Lung (tissue), 12 donors: ENCODE measurements around the gene HEATR3. TPM values are rescaled to one million over a fixed set of nuclear protein-coding genes. Genes with fewer than 3 reads are reported as not detected.
"Not testable (repeated sequence)": the region's sequence is repeated elsewhere in the genome, so short reads cannot be mapped to it uniquely, and the experiment has no call there.

ENCODE experiments used
- ATAC-seq: fragments of 200-7000 bp; cut with Tn5 transposase; one replicate; pipeline ENCODE4 v1.9.1; 2020; ENCODE audit warnings: moderate number of reproducible peaks; ENCODE audit not compliant: insufficient read depth, low FRiP score
- DNase-seq, 3 donors: peaks; one replicate each; pipeline ENCODE4 v3.0.0-alpha.2; 2013 to 2017
- H3K27ac ChIP-seq, 2 donors: one replicate each; pipeline ENCODE4 v1.5.1; 2013; ENCODE audit warnings: mild to moderate bottlenecking in 2 of 2, moderate library complexity in 2 of 2, control low read depth in 1 of 2, inconsistent platforms in 1 of 2, low read depth in 1 of 2, low read length in 1 of 2
- H3K27me3 ChIP-seq, 3 donors: one replicate each; pipeline ENCODE4 v1.5.1; 2013; ENCODE audit warnings: low read length in 2 of 3; ENCODE audit not compliant: control insufficient read depth in 3 of 3, insufficient read depth in 3 of 3
- H3K36me3 ChIP-seq, 4 donors: one replicate each; pipeline ENCODE4 v1.5.1; 2013; ENCODE audit warnings: low read length in 4 of 4, mild to moderate bottlenecking in 1 of 4, moderate library complexity in 1 of 4; ENCODE audit not compliant: control insufficient read depth in 4 of 4, insufficient read depth in 4 of 4
- H3K4me1 ChIP-seq, 5 donors: one replicate each; pipeline ENCODE4 v1.5.1; 2013; ENCODE audit warnings: low read length in 5 of 5, mild to moderate bottlenecking in 2 of 5, moderate library complexity in 1 of 5; ENCODE audit not compliant: control insufficient read depth in 5 of 5, insufficient read depth in 5 of 5
- H3K4me3 ChIP-seq: one replicate; pipeline ENCODE4 v1.5.1; 2013; ENCODE audit warnings: mild to moderate bottlenecking, control low read depth, moderate library complexity
- H3K9ac ChIP-seq, 2 donors: one replicate each; pipeline ENCODE4 v1.5.1; 2013; ENCODE audit warnings: low read length in 2 of 2, control low read depth in 1 of 2; ENCODE audit not compliant: insufficient read depth in 1 of 2
- H3K9me3 ChIP-seq, 4 donors: one replicate each; pipeline ENCODE4 v1.5.1; 2013; ENCODE audit warnings: low read length in 3 of 4, mild to moderate bottlenecking in 1 of 4, moderate library complexity in 1 of 4; ENCODE audit not compliant: control insufficient read depth in 4 of 4, insufficient read depth in 3 of 4
- WGBS, 2 donors: extraction: QIAGEN DNeasy Blood & Tissue Kit; methylation state at CpG; one replicate each; pipeline ENCODE4 v1.1.7; 2013; 5-methylcytosine and 5-hydroxymethylcytosine counted together
- polyA plus RNA-seq, 2 donors: library from polyadenylated mRNA; stranded (reverse); fragments of 200-250 nt; gene quantifications; one replicate each; pipeline ENCODE4 v1.2.1, GENCODE V29; 2013
- total RNA-seq, 2 donors: library from RNA; depleted of rRNA in 1 of 2; stranded (reverse); fragments of >200 nt in 1 of 2; gene quantifications; one replicate each; pipeline ENCODE4 v1.2.1, GENCODE V29; 2014 to 2021
- TF ChIP-seq, protein P1 (sequence below): IDR thresholded peaks from 2 replicates; pipeline ENCODE4 v1.5.1; 2012; ENCODE audit warnings: mild to moderate bottlenecking; ENCODE audit errors: control extremely low read depth, extremely low read depth
- donor health status: control.
- donor health status: control.
- donor health status: Bipolar disorder and iron deficiency.
- donor health status: healthy.
- donor health status: DM: yes; HTN: yes; CAD: no.

Gene HEATR3
- total and polyA plus RNA-seq, 4 donors: 8.7 to 29.9 (median 14.1) TPM

GRCh38 chr16:50121721-50122445 lies 56.1 kb downstream of the HEATR3 start:
- H3K27me3 ChIP-seq: no peaks in the 10 kb centered on the region
- ATAC-seq (no peak), DNase-seq (no peak)
- no peaks in the 10 kb centered on the region for H3K9me3 ChIP-seq
- no peak overlapping the region for H3K9ac ChIP-seq
- H3K36me3 ChIP-seq: no peaks in the 10 kb centered on the region
- H3K4me3 ChIP-seq: no peak overlapping the region
- H3K4me1 ChIP-seq: no peaks in the 10 kb centered on the region
- TF ChIP-seq, protein P1, sequence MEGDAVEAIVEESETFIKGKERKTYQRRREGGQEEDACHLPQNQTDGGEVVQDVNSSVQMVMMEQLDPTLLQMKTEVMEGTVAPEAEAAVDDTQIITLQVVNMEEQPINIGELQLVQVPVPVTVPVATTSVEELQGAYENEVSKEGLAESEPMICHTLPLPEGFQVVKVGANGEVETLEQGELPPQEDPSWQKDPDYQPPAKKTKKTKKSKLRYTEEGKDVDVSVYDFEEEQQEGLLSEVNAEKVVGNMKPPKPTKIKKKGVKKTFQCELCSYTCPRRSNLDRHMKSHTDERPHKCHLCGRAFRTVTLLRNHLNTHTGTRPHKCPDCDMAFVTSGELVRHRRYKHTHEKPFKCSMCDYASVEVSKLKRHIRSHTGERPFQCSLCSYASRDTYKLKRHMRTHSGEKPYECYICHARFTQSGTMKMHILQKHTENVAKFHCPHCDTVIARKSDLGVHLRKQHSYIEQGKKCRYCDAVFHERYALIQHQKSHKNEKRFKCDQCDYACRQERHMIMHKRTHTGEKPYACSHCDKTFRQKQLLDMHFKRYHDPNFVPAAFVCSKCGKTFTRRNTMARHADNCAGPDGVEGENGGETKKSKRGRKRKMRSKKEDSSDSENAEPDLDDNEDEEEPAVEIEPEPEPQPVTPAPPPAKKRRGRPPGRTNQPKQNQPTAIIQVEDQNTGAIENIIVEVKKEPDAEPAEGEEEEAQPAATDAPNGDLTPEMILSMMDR: no peak
- WGBS, 2 donors: 72 to 78% methylated on average over 14 of the region's 14 CpGs
- H3K27ac ChIP-seq: no peak overlapping the region

DNA sequence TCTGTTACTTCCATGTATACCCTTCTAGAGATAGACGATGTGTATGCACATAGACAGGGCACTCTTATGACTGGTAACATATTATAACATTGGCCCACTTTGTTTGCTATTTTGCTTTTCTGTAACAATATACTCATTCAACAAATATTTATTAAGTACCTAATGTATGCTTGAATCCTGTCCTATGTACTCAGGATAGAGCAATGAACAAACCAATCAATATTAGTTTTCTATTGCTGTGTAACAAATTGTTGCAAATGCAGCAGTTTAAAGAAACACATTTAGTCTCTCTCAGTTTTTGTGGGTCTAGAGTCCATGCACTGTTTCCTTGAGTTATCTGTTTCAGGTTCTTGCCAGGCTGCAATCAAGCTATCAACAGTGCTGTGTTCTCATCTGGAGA lies 57.6 kb downstream of the HEATR3 start:
- Histone ChIP-seq H3K4me3 (no peak overlapping the region), H3K36me3 (no peaks in the 10 kb centered on the region), H3K27ac (no peak overlapping the region), H3K27me3 (no peaks in the 10 kb centered on the region), H3K4me1 (no peaks in the 10 kb centered on the region), H3K9ac (no peak overlapping the region), H3K9me3 (no peaks in the 10 kb centered on the region)
- no peak for DNase-seq
- TF ChIP-seq, protein P1: no peak
- no peak for ATAC-seq
- WGBS, 2 donors: 96 to 98% methylated on average over 1 of the region's 1 CpG

GRCh38 chr16:50124769-50125168 lies 59.0 kb downstream of the HEATR3 start:
- Histone ChIP-seq H3K27ac (no peak overlapping the region), H3K4me1 (no peaks in the 10 kb centered on the region), H3K9me3 (no peaks in the 10 kb centered on the region), H3K9ac (no peak overlapping the region), H3K27me3 (no peaks in the 10 kb centered on the region), H3K36me3 (no peaks in the 10 kb centered on the region), H3K4me3 (no peak overlapping the region)
- ATAC-seq (no peak), DNase-seq (no peak)
- WGBS, 2 donors: 89 to 92% methylated on average over 2 of the region's 2 CpGs
- TF ChIP-seq, protein P1: no peak

GRCh38 chr16:50126183-50126582 lies 60.4 kb downstream of the HEATR3 start:
- Histone ChIP-seq H3K9ac (no peak overlapping the region), H3K27me3 (no peaks in the 10 kb centered on the region), H3K9me3 (no peaks in the 10 kb centered on the region), H3K27ac (no peak overlapping the region), H3K4me3 (no peak overlapping the region), H3K4me1 (no peaks in the 10 kb centered on the region), H3K36me3 (no peaks in the 10 kb centered on the region)
- 93 to 98% methylated on average over 4 of the region's 4 CpGs for WGBS, 2 donors
- ATAC-seq: no peak
- TF ChIP-seq, protein P1: no peak
- DNase-seq: no peak

DNA sequence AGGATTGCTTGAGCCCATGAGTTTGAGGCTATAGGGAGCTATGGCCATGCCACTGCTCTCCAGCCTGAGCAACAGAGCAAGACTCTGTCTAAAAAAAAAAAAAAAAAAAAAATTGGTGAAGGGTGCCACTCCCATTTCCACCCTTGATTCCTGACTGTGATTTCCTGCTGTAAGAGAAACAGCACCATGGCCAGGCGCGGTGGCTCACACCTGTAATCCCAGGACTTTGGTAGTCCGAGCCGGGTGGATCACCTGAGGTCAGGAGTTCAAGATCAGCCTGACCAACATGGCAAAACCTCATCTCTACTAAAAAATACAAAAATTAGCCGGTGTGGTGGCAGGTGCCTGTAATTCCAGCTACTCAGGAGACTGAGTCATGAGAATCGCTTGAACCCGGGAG lies 66.8 kb downstream of the HEATR3 start:
- ATAC-seq: not testable (repeated sequence)
- 89 to 95% methylated on average over 7 of the region's 7 CpGs for WGBS, 2 donors

More for the DNA sequence above, 66.8 kb downstream of the HEATR3 start:
- DNase-seq, H3K4me3 ChIP-seq, H3K27ac ChIP-seq, H3K4me1 ChIP-seq, H3K9ac ChIP-seq, H3K36me3 ChIP-seq, H3K9me3 ChIP-seq, H3K27me3 ChIP-seq: not testable (repeated sequence)
